Astrocyte of the spinal cord (primary cell): Measurements from ENCODE around the gene CSNK1E.

Experiments
- DNase-seq: peaks from one replicate; pipeline ENCODE4 v3.0.0; 2011; ENCODE audit warnings: low read depth, low spot score
- H3K4me3 ChIP-seq: 2 replicates; pipeline ENCODE4 v1.5.1; 2011; ENCODE audit warnings: low read depth, mild to moderate bottlenecking, low read length, moderate library complexity
- CTCF ChIP-seq: IDR thresholded peaks from 2 replicates; pipeline ENCODE4 v1.5.1; 2012; ENCODE audit warnings: low read depth, mild to moderate bottlenecking, low read length, inconsistent platforms
- in situ Hi-C: cut with HindIII; loops from 2 replicates; pipeline ENCODE4 v1.10.0; 2017; ENCODE audit warnings: low sequenced_read_pairs

The CSNK1E gene

DNA sequence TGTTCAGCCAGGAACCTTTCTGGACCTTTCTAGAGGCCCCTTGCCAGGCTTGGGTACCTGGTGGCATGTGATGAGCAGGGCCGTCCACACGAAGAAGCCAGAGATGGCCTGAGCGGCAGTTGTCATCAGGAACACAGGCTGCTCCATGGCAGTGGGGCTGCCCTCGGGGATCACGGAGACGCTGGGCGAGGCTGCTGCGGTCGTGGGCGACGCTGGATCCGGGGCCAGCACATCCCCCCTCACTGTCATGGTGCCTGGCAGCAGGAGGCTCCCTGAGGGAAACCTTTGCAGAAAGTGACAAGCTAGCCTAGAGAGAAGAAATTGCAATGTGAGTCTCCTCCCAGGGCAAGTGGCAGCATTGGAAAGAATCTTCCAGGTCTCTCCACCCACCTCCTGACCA, 69.5 kb downstream of the CSNK1E start:
- in situ Hi-C loops, result no loop called here
- no peak overlapping the region for H3K4me3 ChIP-seq
- TF ChIP-seq CTCF, result no peak
- no peak for DNase-seq

DNA sequence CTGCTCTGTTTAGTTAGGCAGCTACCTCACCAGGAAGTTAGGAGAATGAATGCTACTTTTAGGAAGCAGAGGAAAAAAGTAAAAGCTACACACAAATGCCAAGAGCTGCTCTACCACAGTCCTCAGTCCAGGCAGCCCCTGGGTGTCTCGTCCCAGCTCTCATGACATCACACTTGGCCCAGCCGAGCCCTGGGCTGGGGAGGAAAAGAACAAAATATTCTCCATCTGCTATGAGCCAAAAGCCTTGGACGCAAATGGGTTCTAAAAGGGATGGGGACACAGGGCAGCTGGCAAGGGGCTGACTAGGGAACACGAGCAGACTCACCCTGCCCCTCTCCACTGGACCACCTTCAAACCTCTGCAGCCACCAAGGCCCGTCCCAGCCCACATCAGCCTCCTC, 70.5 kb downstream of the CSNK1E start:
- TF ChIP-seq CTCF, result no peak
- in situ Hi-C loops, result no loop called here
- no peak overlapping the region for H3K4me3 ChIP-seq
- DNase-seq, result no peak

GRCh38 chr22:38246046-38246658, 71.1 kb downstream of the CSNK1E start:
- TF ChIP-seq CTCF, result no peak
- no peak overlapping the region for H3K4me3 ChIP-seq
- in situ Hi-C loops, result no loop called here
- DNase-seq, result no peak

- no peak overlapping the region for H3K4me3 ChIP-seq
- no peak for DNase-seq
- in situ Hi-C loops, result no loop called here
- TF ChIP-seq CTCF, result no peak
Observed at GRCh38 chr22:38244106-38244505, 73.1 kb downstream of the CSNK1E start.

- TF ChIP-seq CTCF, result no peak
- peak; percentile 73 for DNase-seq
- no peak overlapping the region for H3K4me3 ChIP-seq
- in situ Hi-C loops, result no loop called here
Observed at GRCh38 chr22:38243007-38243765, 74.0 kb downstream of the CSNK1E start.

GRCh38 chr22:38240734-38241252, 76.4 kb downstream of the CSNK1E start:
- in situ Hi-C loops, result no loop called here
- no peak for TF ChIP-seq CTCF
- H3K4me3 ChIP-seq, result no peak overlapping the region
- DNase-seq, result peak; percentile 95
